Lung (tissue), 12 donors: ENCODE data around the gene MED13L. TPM values are rescaled to one million over a fixed set of nuclear protein-coding genes. Genes with fewer than 3 reads are reported as not detected.
"Not testable (repeated sequence)": the region's sequence is repeated elsewhere in the genome, so short reads cannot be mapped to it uniquely, and the experiment has no call there.

ENCODE experiments used
- ATAC-seq: fragments of 200-7000 bp; cut with Tn5 transposase; one replicate; pipeline ENCODE4 v1.9.1; 2020; ENCODE audit warnings: moderate number of reproducible peaks; ENCODE audit not compliant: insufficient read depth, low FRiP score
- DNase-seq, 3 donors: peaks; one replicate each; pipeline ENCODE4 v3.0.0-alpha.2; 2013 to 2017
- H3K27ac ChIP-seq, 2 donors: one replicate each; pipeline ENCODE4 v1.5.1; 2013; ENCODE audit warnings: mild to moderate bottlenecking in 2 of 2, moderate library complexity in 2 of 2, control low read depth in 1 of 2, inconsistent platforms in 1 of 2, low read depth in 1 of 2, low read length in 1 of 2
- H3K27me3 ChIP-seq, 3 donors: one replicate each; pipeline ENCODE4 v1.5.1; 2013; ENCODE audit warnings: low read length in 2 of 3; ENCODE audit not compliant: control insufficient read depth in 3 of 3, insufficient read depth in 3 of 3
- H3K36me3 ChIP-seq, 4 donors: one replicate each; pipeline ENCODE4 v1.5.1; 2013; ENCODE audit warnings: low read length in 4 of 4, mild to moderate bottlenecking in 1 of 4, moderate library complexity in 1 of 4; ENCODE audit not compliant: control insufficient read depth in 4 of 4, insufficient read depth in 4 of 4
- H3K4me1 ChIP-seq, 5 donors: one replicate each; pipeline ENCODE4 v1.5.1; 2013; ENCODE audit warnings: low read length in 5 of 5, mild to moderate bottlenecking in 2 of 5, moderate library complexity in 1 of 5; ENCODE audit not compliant: control insufficient read depth in 5 of 5, insufficient read depth in 5 of 5
- H3K4me3 ChIP-seq: one replicate; pipeline ENCODE4 v1.5.1; 2013; ENCODE audit warnings: mild to moderate bottlenecking, control low read depth, moderate library complexity
- H3K9ac ChIP-seq, 2 donors: one replicate each; pipeline ENCODE4 v1.5.1; 2013; ENCODE audit warnings: low read length in 2 of 2, control low read depth in 1 of 2; ENCODE audit not compliant: insufficient read depth in 1 of 2
- H3K9me3 ChIP-seq, 4 donors: one replicate each; pipeline ENCODE4 v1.5.1; 2013; ENCODE audit warnings: low read length in 3 of 4, mild to moderate bottlenecking in 1 of 4, moderate library complexity in 1 of 4; ENCODE audit not compliant: control insufficient read depth in 4 of 4, insufficient read depth in 3 of 4
- CTCF ChIP-seq: IDR thresholded peaks from 2 replicates; pipeline ENCODE4 v1.5.1; 2012; ENCODE audit warnings: mild to moderate bottlenecking; ENCODE audit errors: control extremely low read depth, extremely low read depth
- WGBS, 2 donors: extraction: QIAGEN DNeasy Blood & Tissue Kit; methylation state at CpG; one replicate each; pipeline ENCODE4 v1.1.7; 2013; 5-methylcytosine and 5-hydroxymethylcytosine counted together
- polyA plus RNA-seq, 2 donors: library from polyadenylated mRNA; stranded (reverse); fragments of 200-250 nt; gene quantifications; one replicate each; pipeline ENCODE4 v1.2.1, GENCODE V29; 2013
- total RNA-seq, 2 donors: library from RNA; depleted of rRNA in 1 of 2; stranded (reverse); fragments of >200 nt in 1 of 2; gene quantifications; one replicate each; pipeline ENCODE4 v1.2.1, GENCODE V29; 2014 to 2021
- donor health status: control.
- donor health status: control.
- donor health status: Bipolar disorder and iron deficiency.
- donor health status: healthy.
- donor health status: DM: yes; HTN: yes; CAD: no.

The MED13L gene
- total and polyA plus RNA-seq, 4 donors = 18.2 to 329 (median 71.4) TPM

GRCh38 chr12:116287842-116288301, 10.4 kb upstream of the MED13L start:
- TF ChIP-seq CTCF = no peak
- ATAC-seq = no peak
- Histone ChIP-seq H3K27me3 (no peaks in the 10 kb centered on the region), H3K9me3 (no peaks in the 10 kb centered on the region), H3K9ac (no peak overlapping the region), H3K4me3 (no peak overlapping the region), H3K4me1 (peaks cover 0 to 4% (median 0%) of the 10 kb centered on the region in 5 donors), H3K27ac (no peak overlapping the region), H3K36me3 (no peaks in the 10 kb centered on the region)
- DNase-seq = no peak
- 76 to 86% methylated on average over 3 of the region's 3 CpGs for WGBS, 2 donors

GRCh38 chr12:116284396-116284795, 6.9 kb upstream of the MED13L start:
- DNase-seq (no peak), ATAC-seq (no peak)
- Histone ChIP-seq H3K4me3 (no peak overlapping the region), H3K27me3 (no peaks in the 10 kb centered on the region), H3K36me3 (no peaks in the 10 kb centered on the region), H3K4me1 (peaks cover 0 to 4% (median 0%) of the 10 kb centered on the region in 5 donors), H3K9me3 (no peaks in the 10 kb centered on the region), H3K9ac (no peak overlapping the region), H3K27ac (no peak overlapping the region)
- TF ChIP-seq CTCF = no peak
- WGBS, 2 donors = 42 to 71% methylated on average over 5 of the region's 5 CpGs

- H3K9ac ChIP-seq, ATAC-seq, H3K27me3 ChIP-seq, H3K36me3 ChIP-seq, H3K9me3 ChIP-seq, H3K4me3 ChIP-seq, DNase-seq, H3K4me1 ChIP-seq, H3K27ac ChIP-seq: not testable (repeated sequence)
- WGBS, 2 donors = 52 to 81% methylated on average over 8 of the region's 8 CpGs
Observed at GRCh38 chr12:116283881-116284280, 6.4 kb upstream of the MED13L start.

GRCh38 chr12:116282371-116283286, 5.1 kb upstream of the MED13L start:
- DNase-seq (no peak), ATAC-seq (no peak)
- H3K9me3 ChIP-seq = no peaks in the 10 kb centered on the region
- H3K9ac ChIP-seq = no peak overlapping the region
- peak overlapping the region in 1 of 2 donors; percentile 27 for H3K27ac ChIP-seq
- no peak overlapping the region for H3K4me3 ChIP-seq
- H3K4me1 ChIP-seq = peaks cover 0 to 4% (median 0%) of the 10 kb centered on the region in 5 donors
- 36 to 50% methylated on average over 15 of the region's 15 CpGs for WGBS, 2 donors
- no peaks in the 10 kb centered on the region for H3K36me3 ChIP-seq
- H3K27me3 ChIP-seq = no peaks in the 10 kb centered on the region
- no peak for TF ChIP-seq CTCF
